ENCODE data around the gene TCF4.

Gene TCF4

DNA sequence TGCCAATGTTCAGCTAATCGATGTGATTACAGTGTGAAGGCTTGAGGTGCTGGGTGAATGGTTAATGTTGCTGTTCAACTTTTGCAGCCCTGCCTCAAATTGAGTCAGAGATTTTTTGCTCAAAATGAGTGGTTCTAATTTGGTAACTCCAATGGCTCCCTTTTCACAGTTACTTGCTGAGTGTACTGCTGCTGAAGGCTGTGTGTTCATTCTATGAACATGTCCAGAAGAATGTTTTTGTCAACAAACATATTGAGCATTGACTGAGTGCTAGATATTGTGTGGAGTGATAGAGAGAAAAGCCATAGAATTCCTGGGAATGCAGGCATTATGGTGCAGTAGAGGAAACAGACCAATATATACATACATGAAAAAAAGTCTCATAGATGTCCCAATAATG is 39.0 kb upstream of the TCF4 start:
- TF ChIP-seq, protein P1, sequence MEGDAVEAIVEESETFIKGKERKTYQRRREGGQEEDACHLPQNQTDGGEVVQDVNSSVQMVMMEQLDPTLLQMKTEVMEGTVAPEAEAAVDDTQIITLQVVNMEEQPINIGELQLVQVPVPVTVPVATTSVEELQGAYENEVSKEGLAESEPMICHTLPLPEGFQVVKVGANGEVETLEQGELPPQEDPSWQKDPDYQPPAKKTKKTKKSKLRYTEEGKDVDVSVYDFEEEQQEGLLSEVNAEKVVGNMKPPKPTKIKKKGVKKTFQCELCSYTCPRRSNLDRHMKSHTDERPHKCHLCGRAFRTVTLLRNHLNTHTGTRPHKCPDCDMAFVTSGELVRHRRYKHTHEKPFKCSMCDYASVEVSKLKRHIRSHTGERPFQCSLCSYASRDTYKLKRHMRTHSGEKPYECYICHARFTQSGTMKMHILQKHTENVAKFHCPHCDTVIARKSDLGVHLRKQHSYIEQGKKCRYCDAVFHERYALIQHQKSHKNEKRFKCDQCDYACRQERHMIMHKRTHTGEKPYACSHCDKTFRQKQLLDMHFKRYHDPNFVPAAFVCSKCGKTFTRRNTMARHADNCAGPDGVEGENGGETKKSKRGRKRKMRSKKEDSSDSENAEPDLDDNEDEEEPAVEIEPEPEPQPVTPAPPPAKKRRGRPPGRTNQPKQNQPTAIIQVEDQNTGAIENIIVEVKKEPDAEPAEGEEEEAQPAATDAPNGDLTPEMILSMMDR (IDR thresholded peaks at IDR 0.05; ENCODE audit: control extremely low read depth, extremely low read depth, low read depth, missing control alignments): no peak
- CTCF ChIA-PET: no interaction called here
- POLR2A ChIA-PET: no interaction called here
- no peak for DNase-seq (ENCODE audit: extremely low spot score)

DNA sequence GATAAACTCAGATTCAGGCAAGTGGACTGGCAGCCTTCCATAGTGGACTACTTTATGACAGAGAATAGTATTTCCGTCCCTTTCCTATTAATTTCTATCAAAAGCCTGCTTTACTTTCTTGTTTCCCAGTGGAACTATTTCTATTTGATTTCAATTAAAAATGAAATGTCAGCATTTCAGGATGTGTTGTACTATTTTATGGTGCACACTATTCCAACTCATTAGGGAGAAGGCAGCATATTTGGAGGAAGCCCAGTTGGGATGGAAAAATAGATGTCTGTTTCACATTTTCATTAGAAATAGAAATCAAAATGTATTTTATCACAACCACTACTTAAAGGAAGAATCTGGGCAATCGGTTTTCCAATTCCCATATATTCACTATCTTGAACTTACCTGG is 37.9 kb upstream of the TCF4 start:
- TF ChIP-seq, protein P1 (IDR thresholded peaks at IDR 0.05; ENCODE audit: control extremely low read depth, extremely low read depth, low read depth, missing control alignments): no peak
- ChIA-PET CTCF (no interaction called here), POLR2A (no interaction called here)
- DNase-seq (ENCODE audit: extremely low spot score): no peak

DNA sequence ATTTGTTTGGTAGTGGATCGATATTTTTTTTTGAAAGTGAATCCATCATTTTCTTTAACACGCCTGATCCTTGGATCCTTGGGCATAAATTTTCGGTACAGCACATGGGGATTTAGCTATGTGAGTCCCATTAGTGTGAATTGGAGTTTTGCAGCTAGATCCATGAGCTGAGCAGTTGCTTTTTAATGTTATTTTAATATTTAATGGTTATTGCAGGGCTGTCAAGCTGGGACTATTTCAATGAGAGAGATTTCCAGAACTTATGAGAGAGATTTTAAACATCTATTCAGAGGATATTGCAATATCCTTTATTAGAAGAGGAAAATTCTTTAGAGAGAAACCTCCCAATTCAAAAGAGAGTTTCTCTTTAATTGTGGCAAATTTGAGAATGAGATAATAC is 35.6 kb upstream of the TCF4 start:
- ChIA-PET CTCF (no interaction called here), POLR2A (no interaction called here)
- TF ChIP-seq, protein P1 (IDR thresholded peaks at IDR 0.05; ENCODE audit: control extremely low read depth, extremely low read depth, low read depth, missing control alignments): no peak
- no peak for DNase-seq (ENCODE audit: extremely low spot score)

DNA sequence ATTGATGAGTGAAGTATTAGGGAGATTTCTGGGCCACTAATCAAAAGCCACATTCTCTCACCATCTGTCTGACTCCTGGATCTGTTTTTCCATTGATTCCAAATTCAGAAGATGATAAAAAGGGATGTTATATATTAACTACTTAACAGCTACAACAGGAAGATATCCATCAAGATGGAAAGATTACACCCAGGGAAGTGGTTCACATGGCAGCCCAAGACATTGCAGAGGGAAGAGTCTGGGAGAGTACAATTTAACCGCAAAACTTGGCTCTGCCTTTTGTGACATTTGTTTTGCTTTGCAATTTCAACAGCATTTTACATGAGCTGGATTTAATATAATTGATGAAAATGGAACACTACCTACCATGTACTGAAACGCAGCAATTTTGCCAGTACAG is 22.5 kb upstream of the TCF4 start:
- CTCF ChIA-PET: no interaction called here
- POLR2A ChIA-PET: no interaction called here
- no peak for DNase-seq (ENCODE audit: extremely low spot score)
- TF ChIP-seq, protein P1 (IDR thresholded peaks at IDR 0.05; ENCODE audit: control extremely low read depth, extremely low read depth, low read depth, missing control alignments): no peak

DNA sequence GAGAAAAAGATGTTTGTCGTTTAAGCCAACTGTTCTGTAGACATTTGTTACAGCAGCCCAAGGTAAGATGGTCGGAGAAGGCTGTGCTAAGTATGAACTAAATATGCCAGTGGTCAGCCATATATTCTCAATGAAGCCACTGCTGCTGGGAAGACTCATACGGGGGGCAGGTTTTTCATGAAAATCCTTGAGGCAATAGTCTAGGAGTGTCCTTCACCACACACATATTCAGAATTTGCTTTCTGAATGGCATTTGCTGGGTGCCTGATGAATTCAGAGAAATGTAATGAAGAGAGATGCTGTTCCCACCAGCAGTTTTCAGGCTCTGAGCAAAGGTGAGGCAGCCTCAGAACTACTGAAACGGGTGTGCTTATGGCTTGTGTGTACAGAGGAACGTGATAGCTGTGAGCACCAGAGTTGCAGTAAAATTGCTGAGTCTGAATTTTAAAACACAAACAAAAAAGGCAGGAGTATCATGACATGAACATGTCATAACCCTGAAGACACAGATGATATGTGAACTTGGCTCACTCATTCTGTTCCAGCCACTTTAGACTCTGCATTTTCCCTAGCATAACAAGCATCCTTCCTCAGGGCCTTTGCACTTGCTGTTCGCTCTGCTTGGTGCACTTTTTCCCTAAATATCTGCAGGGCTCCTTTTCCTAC is 21.3 kb upstream of the TCF4 start:
- TF ChIP-seq, protein P1 (IDR thresholded peaks at IDR 0.05; ENCODE audit: control extremely low read depth, extremely low read depth, low read depth, missing control alignments): no peak

DNA sequence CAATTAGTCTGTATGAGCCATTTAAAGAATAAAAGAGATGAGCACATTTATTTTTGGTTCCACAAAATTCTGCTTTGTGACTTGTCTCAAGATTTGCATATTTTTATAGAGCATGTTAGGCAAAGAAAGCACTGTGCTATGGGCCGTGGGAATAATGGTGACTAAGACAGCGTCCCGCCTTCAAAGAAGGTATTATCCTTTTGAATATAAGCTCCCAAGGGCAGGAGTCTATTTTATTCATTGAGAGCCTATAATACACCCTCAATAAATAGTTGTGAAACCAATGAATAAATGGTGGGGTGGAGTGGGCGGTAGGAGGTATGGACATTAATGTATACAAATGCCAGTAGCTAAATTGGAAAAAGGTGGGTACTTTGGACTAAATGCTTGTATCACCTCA is 20.5 kb upstream of the TCF4 start:
- no peak for DNase-seq (ENCODE audit: extremely low spot score)
- ChIA-PET POLR2A (no interaction called here), CTCF (no interaction called here)
- TF ChIP-seq, protein P1 (IDR thresholded peaks at IDR 0.05; ENCODE audit: control extremely low read depth, extremely low read depth, low read depth, missing control alignments): no peak

More for the DNA sequence above, 21.3 kb upstream of the TCF4 start:
- CTCF ChIA-PET: no interaction called here
- no peak for DNase-seq (ENCODE audit: extremely low spot score)
- POLR2A ChIA-PET: no interaction called here

DNA sequence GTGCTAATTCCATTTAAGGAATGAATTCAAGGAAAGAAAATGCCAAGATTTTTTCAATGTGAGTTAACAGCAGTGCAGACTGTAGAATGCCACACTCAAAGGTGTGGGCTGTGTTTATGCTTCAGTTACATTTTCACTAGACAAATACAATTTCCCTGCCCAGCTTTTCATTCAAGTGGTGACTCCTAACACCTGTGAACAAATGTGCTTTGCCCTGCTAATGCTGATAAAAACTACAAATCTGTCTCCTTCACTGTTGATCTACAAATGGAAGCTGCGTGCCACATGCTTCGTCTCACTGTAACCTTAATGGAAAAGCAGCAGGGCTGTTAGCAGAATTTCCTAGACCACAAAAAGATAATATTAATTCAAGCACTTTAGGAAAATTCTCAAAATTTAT is 19.8 kb upstream of the TCF4 start:
- ChIA-PET CTCF (no interaction called here), POLR2A (no interaction called here)
- DNase-seq (ENCODE audit: extremely low spot score): no peak
- TF ChIP-seq, protein P1 (IDR thresholded peaks at IDR 0.05; ENCODE audit: control extremely low read depth, extremely low read depth, low read depth, missing control alignments): no peak
